Pons (tissue), 1 donor: ENCODE data around the gene AUP1.
"Not testable (repeated sequence)": the region's sequence is repeated elsewhere in the genome, so short reads cannot be mapped to it uniquely, and the experiment has no call there.

Experiments used
- DNase-seq: peaks from one replicate; pipeline ENCODE4 v3.0.0-alpha.2; 2016; ENCODE audit warnings: low spot score

The AUP1 gene

GRCh38 chr2:74498500-74499266, 30.8 kb downstream of the AUP1 start:
- no peak for DNase-seq

- DNase-seq = no peak
Observed at GRCh38 chr2:74497777-74498499, 31.6 kb downstream of the AUP1 start.

GRCh38 chr2:74496997-74497776, 32.3 kb downstream of the AUP1 start:
- DNase-seq = no peak

DNA sequence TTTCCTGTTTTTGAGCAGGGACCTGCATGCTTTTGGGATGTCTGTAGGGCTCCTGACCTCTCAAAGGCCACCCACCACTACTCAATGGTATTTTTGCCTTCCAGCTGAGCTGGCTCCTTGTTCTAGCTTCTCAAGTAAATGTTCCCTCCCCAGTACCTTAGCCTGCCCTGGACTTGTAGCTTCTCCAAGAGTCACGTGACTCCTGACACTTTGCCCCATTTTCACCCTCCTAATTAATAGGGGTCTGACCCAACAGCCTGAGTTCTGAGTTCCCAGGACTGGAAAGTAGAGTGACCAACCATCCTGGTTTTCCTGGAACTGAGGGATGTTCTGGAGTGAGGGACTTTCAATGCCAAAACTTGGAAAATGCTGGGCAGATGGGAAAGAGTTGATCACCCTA, 34.1 kb downstream of the AUP1 start:
- no peak for DNase-seq

- DNase-seq = no peak
Observed at GRCh38 chr2:74493546-74493945, 36.0 kb downstream of the AUP1 start.

- no peak for DNase-seq
Observed at GRCh38 chr2:74491648-74492544, 37.6 kb downstream of the AUP1 start.

- DNase-seq = no peak
Observed at GRCh38 chr2:74489906-74490305, 39.6 kb downstream of the AUP1 start.

DNA sequence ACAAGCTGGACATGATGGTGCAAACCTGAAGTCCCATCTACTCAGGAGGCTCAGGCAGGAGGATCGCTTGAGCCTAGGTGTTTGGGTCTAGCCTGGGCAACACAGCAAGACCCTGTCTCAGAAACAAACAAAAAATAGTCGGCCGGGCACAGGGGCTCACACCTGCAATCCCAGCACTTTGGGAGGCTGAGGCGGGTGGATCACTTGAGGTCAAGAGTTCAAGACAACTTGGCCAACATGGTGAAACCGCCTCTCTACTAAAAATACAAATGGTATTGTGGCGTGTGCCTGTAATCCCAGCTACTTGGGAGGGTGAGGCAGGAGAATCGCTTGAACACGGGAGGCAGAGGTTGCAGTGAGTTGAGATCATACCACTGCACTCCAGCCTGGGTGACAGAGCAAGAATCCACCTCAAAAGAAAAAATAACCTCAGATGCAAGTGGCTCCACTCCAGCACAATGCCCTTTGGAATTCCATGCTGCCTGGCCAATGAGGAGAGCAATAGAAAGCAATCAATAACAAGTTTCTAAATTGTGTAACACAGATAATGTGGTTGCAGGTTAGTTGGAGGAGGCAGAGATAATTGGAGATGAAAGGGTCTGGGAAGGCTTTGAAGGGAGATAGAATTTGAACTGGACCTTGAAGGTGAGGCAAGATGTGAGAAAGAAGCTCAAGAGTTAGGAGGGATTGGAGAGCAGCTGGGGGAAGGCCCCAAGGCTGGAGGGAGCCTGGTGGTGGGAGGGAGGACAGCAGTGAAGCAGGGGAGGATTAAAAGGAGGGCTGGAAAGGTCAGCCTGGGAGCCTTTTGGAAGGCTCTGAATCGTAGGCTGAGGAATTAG, 40.6 kb downstream of the AUP1 start:
- no peak for DNase-seq

GRCh38 chr2:74486141-74486540, 43.4 kb downstream of the AUP1 start:
- DNase-seq = no peak

DNA sequence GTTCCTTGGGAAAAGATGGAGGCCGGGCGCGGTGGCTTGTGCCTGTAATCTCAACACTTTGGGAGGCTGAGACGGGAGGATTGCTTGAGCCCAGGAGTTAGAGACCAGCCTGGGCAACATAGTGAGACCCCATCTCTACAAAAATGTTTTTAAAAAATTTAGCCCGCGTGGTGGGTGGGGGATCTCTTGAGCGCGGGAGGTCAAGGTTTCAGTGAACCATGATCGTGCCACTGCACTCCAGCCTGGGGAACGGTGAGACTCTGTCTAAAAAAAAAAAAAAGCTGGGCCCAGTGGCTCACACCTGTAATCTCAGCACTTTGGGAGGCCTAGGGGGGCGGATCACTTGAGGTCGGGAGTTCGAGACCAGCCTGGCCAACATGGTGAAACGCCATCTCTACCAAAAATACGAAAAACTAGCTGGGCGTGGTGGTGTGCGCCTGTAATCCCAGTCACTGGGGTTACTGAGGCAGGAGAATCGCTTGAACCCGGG, 45.8 kb downstream of the AUP1 start:
- DNase-seq = not testable (repeated sequence)

DNA sequence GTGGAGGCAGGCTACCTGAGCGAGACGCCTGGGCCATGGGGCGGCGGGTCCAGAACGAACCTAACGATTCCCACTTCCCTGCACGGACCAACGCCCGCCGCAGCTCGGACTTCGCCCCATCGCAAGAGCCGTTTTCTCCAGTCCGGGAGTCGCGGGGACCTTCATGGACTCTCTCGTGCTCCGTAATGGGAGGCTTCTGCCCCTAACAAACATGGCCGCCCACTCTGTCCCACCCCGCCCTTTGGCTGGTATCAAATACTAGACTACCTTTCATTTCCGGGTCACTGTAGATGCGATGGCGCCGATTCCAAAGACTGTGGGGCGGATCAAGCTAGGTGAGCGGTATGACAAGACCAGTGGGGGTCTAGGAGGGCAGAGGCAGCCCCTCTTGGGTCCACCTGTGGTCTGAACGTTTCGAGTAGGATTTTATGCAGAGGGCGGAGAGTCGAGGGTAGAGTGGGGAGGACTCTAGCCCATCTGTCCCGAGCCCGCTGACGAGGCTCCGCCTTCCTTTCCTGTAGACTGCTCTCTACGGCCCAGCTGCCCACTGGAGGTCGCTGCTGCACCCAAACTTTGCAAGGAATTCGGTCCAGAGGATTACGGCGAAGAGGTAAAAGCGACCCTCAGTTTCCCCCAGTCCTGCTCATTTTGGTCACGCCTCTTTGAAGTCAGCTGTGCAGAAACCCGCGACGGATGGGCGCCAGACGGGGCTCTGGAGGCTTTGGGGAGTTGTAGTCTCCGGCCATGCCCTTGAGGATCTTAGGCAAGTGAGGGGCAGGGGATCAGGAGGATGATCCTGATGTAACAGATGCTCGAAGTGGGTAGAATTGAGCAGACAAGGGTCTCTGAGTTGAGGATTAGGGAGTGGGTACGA, 46.5 kb downstream of the AUP1 start, which contains the start of the genes CCDC142 and TTC31:
Gene CCDC142, minus strand, starts transcription at position 198 of the 874 bp plus-strand sequence. Its CDS starts 161 bp downstream, at position 37.
Gene TTC31, plus strand, starts transcription at position 281 of the 874 bp plus-strand sequence. Its CDS starts 15 bp downstream, at position 296.
- DNase-seq = peak; percentile 98

- DNase-seq = no peak
Observed at GRCh38 chr2:74481961-74482800, 47.3 kb downstream of the AUP1 start.

GRCh38 chr2:74481431-74481830, 48.1 kb downstream of the AUP1 start:
- no peak for DNase-seq
